ENCODE data around the gene KDM4C. TPM values are rescaled to one million over a fixed set of nuclear protein-coding genes. Genes with fewer than 3 reads are reported as not detected.

Gene KDM4C
- total RNA-seq, 2 experiments from 2014 or later = 51.5 to 60.3 TPM

DNA sequence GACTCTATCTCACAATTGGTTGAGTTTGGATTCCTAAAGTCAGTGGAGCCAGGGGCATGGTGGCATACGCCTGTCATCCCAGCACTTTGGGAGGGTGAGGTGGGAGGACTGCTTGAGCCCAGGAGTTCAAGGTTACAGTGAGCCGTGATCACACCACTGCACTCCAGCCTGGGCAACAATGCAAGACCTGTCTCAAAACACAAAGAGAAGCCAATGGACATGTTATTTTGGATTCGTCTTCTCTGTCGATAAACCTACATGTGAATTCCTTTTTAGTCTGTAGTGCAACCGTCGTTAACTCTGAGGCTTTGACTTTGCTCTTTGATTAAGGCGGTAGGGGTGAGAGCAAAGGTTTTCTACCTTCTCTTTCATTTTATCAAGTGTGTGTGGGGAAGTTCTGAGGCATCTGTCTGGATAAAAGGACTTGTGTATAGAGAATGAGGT is 142.7 kb downstream of the KDM4C start:
- no peak overlapping the region for H3K4me2 ChIP-seq (ENCODE audit: low read length)
- no peaks in the 10 kb centered on the region for H3K4me1 ChIP-seq (ENCODE audit: insufficient read depth, low read length, poor library complexity, severe bottlenecking)
- no peak overlapping the region for H3K4me3 ChIP-seq (ENCODE audit: low read depth, low read length, poor library complexity, severe bottlenecking)
- H3K27ac ChIP-seq (ENCODE audit: low read depth, low read length, poor library complexity, severe bottlenecking) = no peak overlapping the region
- no peaks in the 10 kb centered on the region for H3K9me2 ChIP-seq (ENCODE audit: insufficient read depth, low read length)
- CTCF ChIA-PET (ENCODE audit: unreplicated experiment) = no interaction called here
- no peak overlapping the region for H2AFZ ChIP-seq (ENCODE audit: low read length)
- POLR2A ChIA-PET = no interaction called here
- intact Hi-C loops (cut with micrococcal nuclease; ENCODE audit: unreplicated experiment) = no loop called here
- DNase-seq (ENCODE audit: low spot score) = no peak
- no peaks in the 10 kb centered on the region for H3K36me3 ChIP-seq (ENCODE audit: insufficient read depth, low read length)
- H4K20me1 ChIP-seq (ENCODE audit: insufficient read depth, low read length) = no peaks in the 10 kb centered on the region
- no peaks in the 10 kb centered on the region for H3K79me2 ChIP-seq (ENCODE audit: insufficient read depth, low read depth, low read length)
- no peaks in the 10 kb centered on the region for H3K9me3 ChIP-seq (ENCODE audit: low read length)
- no TSS peak for BruUV-seq (replicated peaks)
- TF ChIP-seq CTCF (conservative IDR thresholded peaks at IDR 0.05; ENCODE audit: low read length) = no peak
- no peak for TF ChIP-seq EZH2phosphoT487 (IDR thresholded peaks at IDR 0.05; ENCODE audit: borderline replicate concordance, low read depth, low read length)

GRCh38 chr9:6901180-6901579 is 143.4 kb downstream of the KDM4C start:
- H3K36me3 ChIP-seq (ENCODE audit: insufficient read depth, low read length) = no peaks in the 10 kb centered on the region
- ChIA-PET CTCF (ENCODE audit: unreplicated experiment) (no interaction called here), POLR2A (no interaction called here)
- no peak overlapping the region for H3K27ac ChIP-seq (ENCODE audit: low read depth, low read length, poor library complexity, severe bottlenecking)
- H4K20me1 ChIP-seq (ENCODE audit: insufficient read depth, low read length) = no peaks in the 10 kb centered on the region
- no TSS peak for BruUV-seq (replicated peaks)
- no peak for TF ChIP-seq CTCF (conservative IDR thresholded peaks at IDR 0.05; ENCODE audit: low read length)
- no peak for TF ChIP-seq EZH2phosphoT487 (IDR thresholded peaks at IDR 0.05; ENCODE audit: borderline replicate concordance, low read depth, low read length)
- no peaks in the 10 kb centered on the region for H3K4me1 ChIP-seq (ENCODE audit: insufficient read depth, low read length, poor library complexity, severe bottlenecking)
- intact Hi-C loops (cut with micrococcal nuclease; ENCODE audit: unreplicated experiment) = no loop called here
- no peaks in the 10 kb centered on the region for H3K9me2 ChIP-seq (ENCODE audit: insufficient read depth, low read length)
- H3K4me3 ChIP-seq (ENCODE audit: low read depth, low read length, poor library complexity, severe bottlenecking) = no peak overlapping the region
- no peak overlapping the region for H3K4me2 ChIP-seq (ENCODE audit: low read length)
- H3K9me3 ChIP-seq (ENCODE audit: low read length) = no peaks in the 10 kb centered on the region
- H2AFZ ChIP-seq (ENCODE audit: low read length) = no peak overlapping the region
- DNase-seq (ENCODE audit: low spot score) = no peak
- no peaks in the 10 kb centered on the region for H3K79me2 ChIP-seq (ENCODE audit: insufficient read depth, low read depth, low read length)

DNA sequence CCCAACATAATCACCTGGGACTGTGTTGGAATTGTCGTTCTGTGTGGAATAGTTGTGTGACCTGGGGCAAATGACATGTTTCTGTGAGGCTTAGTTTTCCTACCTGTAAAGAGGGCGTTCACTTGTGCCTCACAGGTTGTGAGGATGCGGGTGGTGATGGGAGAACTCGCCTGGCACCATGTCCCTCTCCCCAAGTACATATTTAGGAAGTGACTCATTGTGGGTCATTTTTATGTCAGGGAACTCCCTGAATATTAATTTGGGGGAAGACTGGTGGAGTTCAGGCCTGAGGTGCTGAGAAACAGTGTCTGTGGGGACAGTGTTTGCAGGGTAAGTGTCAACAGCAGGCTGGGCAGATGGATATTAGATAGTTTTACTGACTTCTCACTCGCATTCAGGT is 144.7 kb downstream of the KDM4C start:
- intact Hi-C loops (cut with micrococcal nuclease; ENCODE audit: unreplicated experiment) = no loop called here
- no peak overlapping the region for H3K4me2 ChIP-seq (ENCODE audit: low read length)

More for the DNA sequence above, 144.7 kb downstream of the KDM4C start:
- POLR2A ChIA-PET = interaction anchor here (0.7 kb wide), 1 partner anchor 29 kb away, joined by 3 read pairs; no protein-coding TSS in a partner anchor
- DNase-seq (ENCODE audit: low spot score) = no peak
- Histone ChIP-seq H3K4me3 (ENCODE audit: low read depth, low read length, poor library complexity, severe bottlenecking) (no peak overlapping the region), H3K9me2 (ENCODE audit: insufficient read depth, low read length) (no peaks in the 10 kb centered on the region), H3K4me1 (ENCODE audit: insufficient read depth, low read length, poor library complexity, severe bottlenecking) (no peaks in the 10 kb centered on the region), H3K79me2 (ENCODE audit: insufficient read depth, low read depth, low read length) (no peaks in the 10 kb centered on the region), H3K36me3 (ENCODE audit: insufficient read depth, low read length) (no peaks in the 10 kb centered on the region), H3K27ac (ENCODE audit: low read depth, low read length, poor library complexity, severe bottlenecking) (no peak overlapping the region), H4K20me1 (ENCODE audit: insufficient read depth, low read length) (no peaks in the 10 kb centered on the region), H2AFZ (ENCODE audit: low read length) (no peak overlapping the region), H3K9me3 (ENCODE audit: low read length) (no peaks in the 10 kb centered on the region)
- BruUV-seq (replicated peaks) = no TSS peak
- TF ChIP-seq EZH2phosphoT487 (IDR thresholded peaks at IDR 0.05; ENCODE audit: borderline replicate concordance, low read depth, low read length) (no peak), CTCF (conservative IDR thresholded peaks at IDR 0.05; ENCODE audit: low read length) (no peak)
- CTCF ChIA-PET (ENCODE audit: unreplicated experiment) = no interaction called here
